Fibroblast of pulmonary artery (primary cell): ENCODE measurements around the gene AGXT.

ENCODE experiments used
- DNase-seq: peaks from one replicate; pipeline ENCODE4 v3.0.0-alpha.2; 2010; ENCODE audit warnings: low read depth
- H3K4me3 ChIP-seq: replicated peaks from 2 replicates; pipeline ENCODE4 v1.5.1; 2011; ENCODE audit warnings: low read depth, mild to moderate bottlenecking, control low read depth, low read length, moderate library complexity
- TF ChIP-seq, protein P1 (sequence below): IDR thresholded peaks from 2 replicates; pipeline ENCODE4 v1.5.1; 2011; ENCODE audit warnings: mild to moderate bottlenecking, control low read depth, low read length, inconsistent platforms; ENCODE audit errors: missing control alignments

Gene AGXT

DNA sequence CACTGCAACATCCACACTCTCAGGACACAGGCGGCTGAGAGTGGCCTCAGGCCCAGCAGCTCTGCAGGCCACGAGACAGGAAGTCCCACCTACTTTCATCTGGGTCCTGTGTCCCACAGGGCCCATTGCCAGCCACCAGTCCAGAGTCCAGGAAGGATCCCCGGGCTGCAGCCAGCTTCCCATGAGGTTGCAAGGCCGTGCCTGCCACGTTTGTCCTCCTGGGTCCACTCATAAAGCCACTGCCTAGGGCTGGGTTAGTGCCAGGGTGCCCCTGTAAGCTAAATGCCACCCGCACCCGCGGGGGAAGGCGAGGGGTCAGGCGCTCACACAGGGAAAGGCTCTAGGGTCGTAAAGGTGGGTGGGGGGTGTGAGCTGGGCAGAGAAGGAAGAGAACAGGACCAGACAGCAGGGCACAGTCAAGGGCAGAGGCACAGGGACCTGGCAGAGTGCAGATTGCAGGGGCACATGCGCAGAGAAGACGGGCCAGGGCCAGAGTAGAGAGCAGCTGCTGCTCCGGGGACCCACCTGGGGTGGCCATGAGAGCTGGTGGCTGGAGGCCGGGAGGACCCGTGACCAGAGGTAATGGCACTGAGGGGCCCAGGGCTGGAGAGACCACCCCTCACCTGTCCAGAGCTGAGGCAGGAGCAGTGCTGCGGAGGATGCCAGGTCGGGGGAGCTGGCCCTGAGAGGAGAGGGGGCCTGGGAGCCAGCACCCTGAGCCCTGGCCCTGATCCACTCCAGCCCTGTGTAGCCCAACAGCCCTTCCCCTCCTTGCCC is 8.0 kb downstream of the AGXT start:
- DNase-seq = no peak
- TF ChIP-seq, protein P1, sequence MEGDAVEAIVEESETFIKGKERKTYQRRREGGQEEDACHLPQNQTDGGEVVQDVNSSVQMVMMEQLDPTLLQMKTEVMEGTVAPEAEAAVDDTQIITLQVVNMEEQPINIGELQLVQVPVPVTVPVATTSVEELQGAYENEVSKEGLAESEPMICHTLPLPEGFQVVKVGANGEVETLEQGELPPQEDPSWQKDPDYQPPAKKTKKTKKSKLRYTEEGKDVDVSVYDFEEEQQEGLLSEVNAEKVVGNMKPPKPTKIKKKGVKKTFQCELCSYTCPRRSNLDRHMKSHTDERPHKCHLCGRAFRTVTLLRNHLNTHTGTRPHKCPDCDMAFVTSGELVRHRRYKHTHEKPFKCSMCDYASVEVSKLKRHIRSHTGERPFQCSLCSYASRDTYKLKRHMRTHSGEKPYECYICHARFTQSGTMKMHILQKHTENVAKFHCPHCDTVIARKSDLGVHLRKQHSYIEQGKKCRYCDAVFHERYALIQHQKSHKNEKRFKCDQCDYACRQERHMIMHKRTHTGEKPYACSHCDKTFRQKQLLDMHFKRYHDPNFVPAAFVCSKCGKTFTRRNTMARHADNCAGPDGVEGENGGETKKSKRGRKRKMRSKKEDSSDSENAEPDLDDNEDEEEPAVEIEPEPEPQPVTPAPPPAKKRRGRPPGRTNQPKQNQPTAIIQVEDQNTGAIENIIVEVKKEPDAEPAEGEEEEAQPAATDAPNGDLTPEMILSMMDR = no peak
- H3K4me3 ChIP-seq = no peak overlapping the region

DNA sequence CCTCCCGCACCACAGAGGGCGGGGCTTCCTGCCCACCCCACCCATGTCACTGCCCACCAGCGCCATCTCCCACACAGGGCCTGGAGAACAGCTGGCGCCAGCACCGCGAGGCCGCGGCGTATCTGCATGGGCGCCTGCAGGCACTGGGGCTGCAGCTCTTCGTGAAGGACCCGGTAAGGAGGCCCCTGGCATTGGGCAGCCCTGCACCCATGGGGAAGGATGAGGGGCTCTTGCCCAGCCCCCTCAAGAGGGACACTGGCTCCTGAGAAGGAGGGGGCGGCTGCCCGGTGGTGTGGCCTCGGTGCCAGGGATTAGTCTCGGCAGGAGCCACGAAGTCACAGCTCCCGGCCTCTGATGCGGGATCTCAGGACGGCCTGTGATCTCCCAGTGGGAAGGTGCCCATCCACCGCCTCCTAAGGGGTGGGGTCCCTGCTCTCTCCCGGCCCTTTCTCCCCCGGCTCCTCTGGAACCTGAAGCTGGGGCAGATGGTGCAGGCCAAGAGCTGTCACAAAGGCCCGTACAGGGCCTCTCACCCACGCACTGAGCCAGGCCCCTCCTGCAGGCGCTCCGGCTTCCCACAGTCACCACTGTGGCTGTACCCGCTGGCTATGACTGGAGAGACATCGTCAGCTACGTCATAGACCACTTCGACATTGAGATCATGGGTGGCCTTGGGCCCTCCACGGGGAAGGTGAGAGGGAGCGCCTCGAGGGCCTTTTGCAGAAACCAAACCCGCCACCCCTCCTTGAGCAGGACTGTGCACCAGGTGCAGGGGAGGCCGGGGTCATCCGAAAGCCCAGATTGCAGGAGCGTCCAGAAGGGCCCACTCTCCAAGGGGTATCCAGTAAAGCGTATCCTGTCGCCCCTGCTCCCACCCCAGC is 9.1 kb downstream of the AGXT start:
- no peak overlapping the region for H3K4me3 ChIP-seq
- no peak for DNase-seq
- TF ChIP-seq, protein P1 = no peak

DNA sequence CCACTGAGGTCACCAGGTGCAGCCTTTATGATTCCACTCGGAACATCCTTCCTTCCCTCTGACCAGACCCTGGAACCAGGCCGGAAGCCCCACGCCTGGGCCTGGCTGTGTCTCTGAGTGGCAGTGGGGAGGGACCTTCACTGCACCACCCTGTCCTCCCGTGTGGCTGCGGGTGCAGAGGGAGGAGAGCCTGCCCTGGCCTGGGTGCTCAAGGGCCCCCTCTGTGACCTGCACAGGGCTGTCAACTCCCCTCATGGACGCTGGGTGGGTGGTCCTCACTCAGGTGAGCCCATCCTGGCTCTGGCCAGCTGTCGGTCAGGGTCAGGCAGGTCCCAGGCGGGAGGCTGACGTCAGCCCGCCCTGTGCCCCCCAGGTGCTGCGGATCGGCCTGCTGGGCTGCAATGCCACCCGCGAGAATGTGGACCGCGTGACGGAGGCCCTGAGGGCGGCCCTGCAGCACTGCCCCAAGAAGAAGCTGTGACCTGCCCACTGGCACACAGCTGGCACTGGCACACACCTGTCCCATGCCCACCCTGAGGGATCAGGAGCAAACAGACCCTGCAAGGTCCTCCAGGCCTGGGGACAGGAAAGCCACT is 9.8 kb downstream of the AGXT start:
- TF ChIP-seq, protein P1 = no peak
- DNase-seq = no peak
- H3K4me3 ChIP-seq = no peak overlapping the region

DNA sequence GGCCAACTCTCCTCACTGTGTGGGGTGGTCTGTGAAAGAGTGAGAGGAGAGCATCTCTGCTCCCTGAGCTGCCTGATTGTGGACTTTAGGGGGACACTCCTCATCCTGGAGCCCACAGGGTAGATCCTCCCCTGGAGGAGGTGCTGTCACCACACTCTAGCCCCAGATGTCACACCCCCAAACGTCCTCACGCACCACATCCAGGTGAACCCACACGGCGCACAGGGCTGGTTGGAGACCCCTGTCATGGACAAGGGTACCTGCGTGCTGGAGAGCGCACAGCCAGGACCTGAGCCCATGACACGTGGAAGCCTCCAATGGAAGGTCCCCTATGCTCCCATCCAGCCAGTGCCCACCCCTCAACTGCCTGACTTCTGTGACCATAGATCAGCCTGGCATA is 10.5 kb downstream of the AGXT start:
- DNase-seq = no peak
- TF ChIP-seq, protein P1 = no peak
- H3K4me3 ChIP-seq = no peak overlapping the region

DNA sequence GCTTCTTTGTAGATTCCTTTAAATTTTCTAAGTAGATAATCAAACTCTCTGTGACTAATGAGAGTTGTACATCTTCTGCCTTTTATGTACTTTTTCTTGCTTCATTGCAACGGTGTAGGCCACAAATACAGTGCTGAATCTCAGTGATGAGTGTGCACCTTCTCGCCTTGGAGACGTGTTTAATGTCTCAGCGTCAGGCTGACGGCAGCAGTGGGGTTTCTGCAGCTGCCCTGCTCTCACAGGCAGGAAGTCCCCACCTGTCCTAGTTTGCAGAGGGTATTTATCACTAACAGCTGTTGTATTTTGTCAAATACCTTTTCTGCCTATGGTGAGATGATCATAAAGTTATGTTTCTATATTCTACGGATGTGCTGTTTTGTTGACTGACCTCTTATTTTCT is 13.3 kb downstream of the AGXT start:
- no peak overlapping the region for H3K4me3 ChIP-seq
- no peak for DNase-seq
- TF ChIP-seq, protein P1 = no peak

DNA sequence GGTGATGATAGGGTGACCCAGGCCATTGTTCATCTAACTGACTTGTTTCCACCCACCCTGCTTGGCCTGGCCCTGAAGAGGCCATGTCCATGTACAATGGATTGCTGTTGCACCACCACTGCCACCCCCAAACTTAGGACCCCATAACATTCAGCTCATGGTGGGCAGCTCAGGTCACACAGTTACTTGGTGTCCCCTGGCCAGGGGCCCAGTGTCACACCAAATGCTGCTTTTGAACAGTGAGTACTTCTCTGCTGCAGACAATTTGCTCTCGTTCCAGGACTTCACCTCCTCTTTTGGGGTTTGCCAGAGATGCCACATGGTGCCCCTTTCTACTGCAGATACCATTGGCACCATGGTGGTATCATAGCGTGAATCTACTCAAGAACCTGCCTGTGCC is 15.6 kb downstream of the AGXT start:
- DNase-seq = no peak
- H3K4me3 ChIP-seq = no peak overlapping the region
- TF ChIP-seq, protein P1 = no peak
